Right lobe of liver (tissue), 6 donors: ENCODE measurements around the gene FCRLB. TPM values are rescaled to one million over a fixed set of nuclear protein-coding genes. Genes with fewer than 3 reads are reported as not detected.

ENCODE experiments used
- ATAC-seq, 4 donors: fragments of 200-7000 bp; cut with Tn5 transposase; one replicate each; pipeline ENCODE4 v1.9.1; 2020; ENCODE audit warnings: mild to moderate bottlenecking in 4 of 4, moderate library complexity in 4 of 4
- DNase-seq, 3 donors: peaks; one replicate each; pipeline ENCODE4 v3.0.0-alpha.2; 2020
- H3K27ac ChIP-seq, 3 donors: fragments of 200-600 bp; one replicate each; pipeline ENCODE4 v1.8.0; 2022
- H3K27me3 ChIP-seq, 2 donors: fragments of 200-600 bp; one replicate each; pipeline ENCODE4 v1.8.0; 2022
- H3K36me3 ChIP-seq, 4 donors: fragments of 200-600 bp; sonication (generic) in 1 of 4; one replicate each; pipeline versions ENCODE4 v1.5.1 to v1.8.0; 2017 to 2022; ENCODE audit warnings: control low read depth in 1 of 4
- H3K4me1 ChIP-seq, 4 donors: fragments of 200-600 bp; sonication (generic) in 1 of 4; one replicate each; pipeline versions ENCODE4 v1.5.1 to v1.8.0; 2017 to 2022; ENCODE audit warnings: control low read depth in 1 of 4
- H3K4me3 ChIP-seq, 3 donors: fragments of 200-600 bp; one replicate each; pipeline ENCODE4 v1.8.0; 2022
- H3K9me3 ChIP-seq, 4 donors: fragments of 200-600 bp; sonication (generic) in 1 of 4; one replicate each; pipeline versions ENCODE4 v1.5.1 to v1.8.0; 2017 to 2022; ENCODE audit warnings: control low read depth in 1 of 4
- CTCF ChIP-seq, 4 donors: fragments of 200-600 bp in 3 of 4; fragments of 450-650 bp in 1 of 4; IDR thresholded peaks; one replicate each; pipeline versions ENCODE4 v1.5.1 to v1.8.0; 2016 to 2022; ENCODE audit warnings: antibody characterized with exemption in 4 of 4, mild to moderate bottlenecking in 2 of 4
- POLR2A ChIP-seq: fragments of 450-650 bp; IDR thresholded peaks from one replicate; pipeline ENCODE4 v1.6.1; 2017; ENCODE audit warnings: antibody characterized with exemption, mild to moderate bottlenecking
- WGBS: methylation state at CpG from one replicate; pipeline ENCODE4 v1.1.6; 2018; ENCODE audit warnings: low coverage, low lambda C conversion rate; ENCODE audit not compliant: insufficient coverage; ENCODE audit errors: missing lambda C conversion rate; 5-methylcytosine and 5-hydroxymethylcytosine counted together
- intact Hi-C, 2 donors: fragments of 100-400 bp; cut with DNase I; formaldehyde crosslinking; loops; one replicate each; pipeline versions ENCODE4 v1.11.2 to v1.14.1; 2022
- total RNA-seq, 6 experiments: library from RNA; depleted of rRNA in 2 of 6; stranded (reverse); fragments of >200 nt in 2 of 6; fragmentation: NEBNext Ultra II Directional in 3 of 6; extraction: Animal tissue kit (Norgen Biotek cat#: 25700) in 3 of 6; gene quantifications; one replicate each; pipeline versions ENCODE4 v1.1.0 to v1.2.4, GENCODE V29; 2016 to 2023
- donor health status: DM: no; HTN: yes; CAD: no.
- donor health status: DM: no; HTN: no; CAD: no.
- donor health status: DM: no; HTN: no; CAD: no.
- donor health status: DM: no; HTN: yes; CAD: no.
- donor health status: DM: no; HTN: yes; CAD: no.

Gene FCRLB
- total RNA-seq, 6 experiments from 2014 or later = 0.14 to 0.99 (median 0.37) TPM

DNA sequence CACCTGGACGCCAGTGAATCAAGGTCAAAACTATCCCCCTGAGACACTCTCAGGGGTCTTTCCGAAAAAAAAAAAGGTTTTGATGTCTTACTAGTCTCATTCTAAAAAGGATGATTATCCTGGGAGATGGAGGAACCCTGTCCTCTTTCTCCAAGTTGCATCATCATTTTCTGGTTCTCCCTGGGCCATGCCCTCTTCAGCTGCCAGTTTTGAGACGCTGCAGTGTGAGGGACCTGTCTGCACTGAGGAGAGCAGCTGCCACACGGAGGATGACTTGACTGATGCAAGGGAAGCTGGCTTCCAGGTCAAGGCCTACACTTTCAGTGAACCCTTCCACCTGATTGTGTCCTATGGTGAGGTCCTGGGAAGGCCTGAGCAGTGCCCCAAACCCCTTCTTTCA is 10.8 kb upstream of the FCRLB start:
- no peaks in the 10 kb centered on the region for H3K36me3 ChIP-seq
- WGBS = 73% methylated on average over 4 of the region's 4 CpGs
- ATAC-seq (no peak), DNase-seq (no peak)
- no peaks in the 10 kb centered on the region for H3K4me1 ChIP-seq
- H3K4me3 ChIP-seq = no peak overlapping the region
- no peak for TF ChIP-seq POLR2A
- TF ChIP-seq CTCF (IDR thresholded peaks at IDR 0.05) = no peak
- no peak overlapping the region for H3K27ac ChIP-seq
- H3K9me3 ChIP-seq = no peaks in the 10 kb centered on the region
- intact Hi-C loops = no loop called here
- no peaks in the 10 kb centered on the region for H3K27me3 ChIP-seq

- DNase-seq (no peak), ATAC-seq (peak in 1 of 4 donors; percentile 35)
- WGBS = 58% methylated on average over 8 of the region's 8 CpGs
- Histone ChIP-seq H3K27ac (no peak overlapping the region), H3K9me3 (no peaks in the 10 kb centered on the region), H3K27me3 (no peaks in the 10 kb centered on the region), H3K4me1 (no peaks in the 10 kb centered on the region), H3K36me3 (no peaks in the 10 kb centered on the region), H3K4me3 (no peak overlapping the region)
- TF ChIP-seq CTCF (IDR thresholded peaks at IDR 0.05) (no peak), POLR2A (no peak)
- intact Hi-C loops = no loop called here
Observed at GRCh38 chr1:161718559-161719324, 2.6 kb upstream of the FCRLB start.

- WGBS = 100% methylated on average over 1 of the region's 1 CpG
- no peak overlapping the region for H3K4me3 ChIP-seq
- DNase-seq (no peak), ATAC-seq (no peak)
- H3K27ac ChIP-seq = no peak overlapping the region
- intact Hi-C loops = no loop called here
- H3K36me3 ChIP-seq = no peaks in the 10 kb centered on the region
- no peaks in the 10 kb centered on the region for H3K4me1 ChIP-seq
- H3K9me3 ChIP-seq = no peaks in the 10 kb centered on the region
- TF ChIP-seq POLR2A (no peak), CTCF (IDR thresholded peaks at IDR 0.05) (no peak)
- no peaks in the 10 kb centered on the region for H3K27me3 ChIP-seq
Observed at GRCh38 chr1:161719325-161719611, 2.1 kb upstream of the FCRLB start.

DNA sequence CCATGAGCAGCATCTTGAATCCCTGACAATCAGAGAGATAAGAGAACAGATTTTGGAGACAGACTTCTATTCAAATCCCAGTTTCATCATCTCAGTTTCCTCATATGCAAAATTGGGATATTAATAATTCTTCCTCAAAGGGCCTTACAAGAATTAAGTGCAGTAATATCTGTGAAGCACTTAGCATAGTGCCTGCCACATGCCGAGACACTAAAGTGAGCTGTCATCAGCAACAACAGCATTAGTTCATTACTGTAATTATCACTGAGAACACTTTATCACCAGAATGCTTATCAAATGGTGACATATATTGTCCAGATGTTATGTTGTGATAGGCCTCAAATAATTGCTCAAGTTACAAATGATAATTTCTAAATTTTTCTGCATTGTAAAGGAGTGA is 922 bp upstream of the FCRLB start:
- no peak for TF ChIP-seq POLR2A
- TF ChIP-seq CTCF (IDR thresholded peaks at IDR 0.05) = no peak
- DNase-seq (no peak), ATAC-seq (no peak)
- intact Hi-C loops = no loop called here
- 100% methylated on average over 1 of the region's 1 CpG for WGBS
- Histone ChIP-seq H3K27me3 (no peaks in the 10 kb centered on the region), H3K4me1 (peaks cover 0 to under 1% (median 0%) of the 10 kb centered on the region in 4 donors), H3K4me3 (no peak overlapping the region), H3K9me3 (no peaks in the 10 kb centered on the region), H3K36me3 (no peaks in the 10 kb centered on the region), H3K27ac (no peak overlapping the region)
